ENCODE measurements around the gene SCFD2. TPM values are rescaled to one million over a fixed set of nuclear protein-coding genes. Genes with fewer than 3 reads are reported as not detected.

Gene SCFD2
- total and polyA plus RNA-seq, 7 experiments from 2014 or later: 13.4 to 32.8 (median 20.8) TPM

- Histone ChIP-seq H3K9me3 (ENCODE audit: control insufficient read depth in 2 of 3, low read length in 3 of 3) (no peaks in the 10 kb centered on the region), H3K27ac (ENCODE audit: low read depth, low read length) (no peak overlapping the region), H3K36me3 (ENCODE audit: control insufficient read depth in 2 of 3, insufficient read depth in 3 of 3, low read length in 3 of 3) (no peaks in the 10 kb centered on the region), H3K4me3 (ENCODE audit: low read length) (no peak overlapping the region), H3K27me3 (ENCODE audit: control insufficient read depth in 2 of 2, insufficient read depth in 2 of 2, low read length in 2 of 2) (no peaks in the 10 kb centered on the region), H3K4me1 (ENCODE audit: control insufficient read depth in 2 of 2, insufficient read depth in 2 of 2, low read length in 2 of 2) (peaks cover 0 to 6% of the 10 kb centered on the region in 2 donors)
- H3K27me3 Mint-ChIP-seq: peaks cover 20 to 27% (median 24%) of the 10 kb centered on the region in 5 donors
- DNase-seq (no peak), ATAC-seq (no peak)
- H3K9me3 Mint-ChIP-seq: no peaks in the 10 kb centered on the region
- intact Hi-C loops (cut with micrococcal nuclease): loop anchor here (5.0 to 10.0 kb wide), 5 partner anchors 148 to 1022 kb away; partner anchors contain the start of genes DCUN1D4 (in 1 of the 2), FIP1L1 (in 1 of the 2), SCFD2 (in 1 of the 2) and USP46 (in 1 of the 2)
- H3K27ac Mint-ChIP-seq: no peak overlapping the region
- no peak overlapping the region for H3K4me3 Mint-ChIP-seq
- H3K4me1 Mint-ChIP-seq: peaks cover 0 to 17% (median 5%) of the 10 kb centered on the region in 7 donors
- H3K36me3 Mint-ChIP-seq: no peaks in the 10 kb centered on the region
- POLR2A ChIA-PET: no interaction called here
- CTCF ChIA-PET: no interaction called here
Measured at GRCh38 chr4:52864793-52865192, 501.1 kb downstream of the SCFD2 start.

- no peaks in the 10 kb centered on the region for H3K36me3 ChIP-seq (ENCODE audit: control insufficient read depth in 2 of 3, insufficient read depth in 3 of 3, low read length in 3 of 3)
- ATAC-seq (no peak), DNase-seq (no peak)
- H3K9me3 ChIP-seq (ENCODE audit: control insufficient read depth in 2 of 3, low read length in 3 of 3): no peaks in the 10 kb centered on the region
- H3K4me1 Mint-ChIP-seq: peaks cover 0 to 17% (median 5%) of the 10 kb centered on the region in 7 donors
- no peak overlapping the region for H3K27ac Mint-ChIP-seq
- ChIA-PET CTCF (interaction anchor here (0.6 kb wide), 1 partner anchor 62 kb away, joined by 5 read pairs; no protein-coding TSS in a partner anchor), POLR2A (interaction anchor here (1.5 kb wide), 1 partner anchor 151 kb away, joined by 8 read pairs; no protein-coding TSS in a partner anchor)
- peaks cover 0 to 5% (median 0%) of the 10 kb centered on the region in 5 donors for H3K36me3 Mint-ChIP-seq
- H3K27me3 Mint-ChIP-seq: peaks cover 24 to 35% (median 33%) of the 10 kb centered on the region in 5 donors
- peaks cover 0 to 8% (median 0%) of the 10 kb centered on the region in 11 donors for H3K9me3 Mint-ChIP-seq
- H3K27me3 ChIP-seq (ENCODE audit: control insufficient read depth in 2 of 2, insufficient read depth in 2 of 2, low read length in 2 of 2): no peaks in the 10 kb centered on the region
- H3K4me3 Mint-ChIP-seq: peak overlapping the region; percentile 1 to 87 (median 78)
- peaks cover 0 to 6% of the 10 kb centered on the region in 2 donors for H3K4me1 ChIP-seq (ENCODE audit: control insufficient read depth in 2 of 2, insufficient read depth in 2 of 2, low read length in 2 of 2)
- intact Hi-C loops (cut with micrococcal nuclease): loop anchor here (5.0 to 10.0 kb wide), 5 partner anchors 149 to 1021 kb away; partner anchors contain the start of genes DCUN1D4 (in 1 of the 2), FIP1L1 (in 1 of the 2), SCFD2 (in 1 of the 2) and USP46 (in 1 of the 2)
- no peak overlapping the region for H3K4me3 ChIP-seq (ENCODE audit: low read length)
- no peak overlapping the region for H3K27ac ChIP-seq (ENCODE audit: low read depth, low read length)
Measured at GRCh38 chr4:52863324-52863723, 502.5 kb downstream of the SCFD2 start.

GRCh38 chr4:52862639-52863161 lies 503.2 kb downstream of the SCFD2 start:
- peaks cover 0 to 14% (median 2%) of the 10 kb centered on the region in 11 donors for H3K9me3 Mint-ChIP-seq
- H3K4me1 Mint-ChIP-seq: peaks cover 0 to 17% (median 5%) of the 10 kb centered on the region in 7 donors
- H3K36me3 Mint-ChIP-seq: peaks cover 0 to 11% (median 4%) of the 10 kb centered on the region in 5 donors
- H3K27me3 Mint-ChIP-seq: peaks cover 24 to 38% (median 34%) of the 10 kb centered on the region in 5 donors
- ChIA-PET CTCF (no interaction called here), POLR2A (interaction anchor here (1.5 kb wide), 1 partner anchor 151 kb away, joined by 8 read pairs; no protein-coding TSS in a partner anchor)
- H3K27me3 ChIP-seq (ENCODE audit: control insufficient read depth in 2 of 2, insufficient read depth in 2 of 2, low read length in 2 of 2): no peaks in the 10 kb centered on the region
- ATAC-seq: no peak
- H3K9me3 ChIP-seq (ENCODE audit: control insufficient read depth in 2 of 3, low read length in 3 of 3): no peaks in the 10 kb centered on the region
- no peak overlapping the region for H3K27ac Mint-ChIP-seq
- DNase-seq: peak in 2 of 9 donors; percentile 5 to 7
- peak overlapping the region; percentile 18 to 87 (median 82) for H3K4me3 Mint-ChIP-seq
- intact Hi-C loops (cut with micrococcal nuclease): loop anchor here (1.0 to 10.0 kb wide), 9 partner anchors 49 to 1020 kb away; partner anchors contain the start of genes DCUN1D4 (in 1 of the 2), FIP1L1 (in 1 of the 2), SCFD2 (in 1 of the 2) and USP46 (in 1 of the 2)
- no peaks in the 10 kb centered on the region for H3K36me3 ChIP-seq (ENCODE audit: control insufficient read depth in 2 of 3, insufficient read depth in 3 of 3, low read length in 3 of 3)
- H3K27ac ChIP-seq (ENCODE audit: low read depth, low read length): peak overlapping the region; percentile 34
- peak overlapping the region; percentile 58 for H3K4me3 ChIP-seq (ENCODE audit: low read length)
- H3K4me1 ChIP-seq (ENCODE audit: control insufficient read depth in 2 of 2, insufficient read depth in 2 of 2, low read length in 2 of 2): peaks cover 0 to 6% of the 10 kb centered on the region in 2 donors

GRCh38 chr4:52861879-52862616 lies 503.8 kb downstream of the SCFD2 start, which contains the start of gene RASL11B:
TSS of gene RASL11B (plus strand) at chr4:52862317. CDS start at chr4:52862508, 191 bp downstream.
- Histone ChIP-seq H3K27me3 (ENCODE audit: control insufficient read depth in 2 of 2, insufficient read depth in 2 of 2, low read length in 2 of 2) (no peaks in the 10 kb centered on the region), H3K36me3 (ENCODE audit: control insufficient read depth in 2 of 3, insufficient read depth in 3 of 3, low read length in 3 of 3) (no peaks in the 10 kb centered on the region), H3K4me1 (ENCODE audit: control insufficient read depth in 2 of 2, insufficient read depth in 2 of 2, low read length in 2 of 2) (peaks cover 0 to 6% of the 10 kb centered on the region in 2 donors), H3K27ac (ENCODE audit: low read depth, low read length) (peak within 1 kb of the TSS; percentile 34), H3K9me3 (ENCODE audit: control insufficient read depth in 2 of 3, low read length in 3 of 3) (no peaks in the 10 kb centered on the region), H3K4me3 (ENCODE audit: low read length) (peak within 1 kb of the TSS; percentile 58)
- ATAC-seq (peak; percentile 99), DNase-seq (peak; percentile 73 to 91 (median 84))
- Mint-ChIP-seq H3K27ac (peak within 1 kb of the TSS in 5 of 9 donors; percentile 16 to 87 (median 49)), H3K9me3 (peaks cover 0 to 20% (median 3%) of the 10 kb centered on the region in 11 donors), H3K27me3 (peaks cover 28 to 41% (median 38%) of the 10 kb centered on the region in 5 donors), H3K4me3 (peak within 1 kb of the TSS; percentile 74 to 88 (median 84)), H3K36me3 (peaks cover 0 to 14% (median 4%) of the 10 kb centered on the region in 5 donors), H3K4me1 (peaks cover 0 to 17% (median 8%) of the 10 kb centered on the region in 7 donors)
- ChIA-PET CTCF (no interaction called here), POLR2A (no interaction called here)
- intact Hi-C loops (cut with micrococcal nuclease): loop anchor here (1.0 to 10.0 kb wide), 10 partner anchors 49 to 1202 kb away; partner anchors contain the start of genes CHIC2 (in 1 of the 2), DCUN1D4 (in 1 of the 2), FIP1L1 (in 1 of the 2) and SCFD2 (in 1 of the 2)

- Mint-ChIP-seq H3K4me1 (peaks cover 0 to 17% (median 10%) of the 10 kb centered on the region in 7 donors), H3K4me3 (peak overlapping the region; percentile 74 to 88 (median 84)), H3K27me3 (peaks cover 32 to 48% (median 43%) of the 10 kb centered on the region in 5 donors), H3K27ac (peak overlapping the region in 5 of 9 donors; percentile 16 to 87 (median 49)), H3K36me3 (peaks cover 0 to 14% (median 5%) of the 10 kb centered on the region in 5 donors), H3K9me3 (peaks cover 0 to 21% (median 3%) of the 10 kb centered on the region in 11 donors)
- no peak for ATAC-seq
- peaks cover 0 to 6% of the 10 kb centered on the region in 2 donors for H3K4me1 ChIP-seq (ENCODE audit: control insufficient read depth in 2 of 2, insufficient read depth in 2 of 2, low read length in 2 of 2)
- no peaks in the 10 kb centered on the region for H3K9me3 ChIP-seq (ENCODE audit: control insufficient read depth in 2 of 3, low read length in 3 of 3)
- ChIA-PET POLR2A (no interaction called here), CTCF (no interaction called here)
- DNase-seq: no peak
- H3K4me3 ChIP-seq (ENCODE audit: low read length): peak overlapping the region; percentile 56
- H3K36me3 ChIP-seq (ENCODE audit: control insufficient read depth in 2 of 3, insufficient read depth in 3 of 3, low read length in 3 of 3): no peaks in the 10 kb centered on the region
- peak overlapping the region; percentile 33 for H3K27ac ChIP-seq (ENCODE audit: low read depth, low read length)
- no peaks in the 10 kb centered on the region for H3K27me3 ChIP-seq (ENCODE audit: control insufficient read depth in 2 of 2, insufficient read depth in 2 of 2, low read length in 2 of 2)
- intact Hi-C loops (cut with micrococcal nuclease): loop anchor here (1.0 to 10.0 kb wide), 6 partner anchors 151 to 1203 kb away; partner anchors contain the start of genes CHIC2 (in 1 of the 2), DCUN1D4 (in 1 of the 2), FIP1L1 (in 1 of the 2) and SCFD2 (in 1 of the 2)
Measured at GRCh38 chr4:52861171-52861823, 504.6 kb downstream of the SCFD2 start.

Measured in naive thymus-derived CD4-positive, alpha-beta T cell (primary cell).